IMR-90 (cell line): ENCODE data around the gene POLRMT. TPM values are rescaled to one million over a fixed set of nuclear protein-coding genes. Genes with fewer than 3 reads are reported as not detected.

ENCODE experiments used
- ATAC-seq: fragments of 200-7000 bp; cut with Tn5 transposase; 2 replicates; pipeline ENCODE4 v1.9.1; 2020; ENCODE audit warnings: low read depth, mild to moderate bottlenecking, moderate library complexity
- BruUV-seq: library from RNA; stranded (reverse); fragments of 400-500 nt; replicated peaks from 2 replicates; lab custom pipeline; 2021; lab: Mats Ljungman, UMichigan
- CTCF ChIA-PET: fragments of 300-600 bp; formaldehyde crosslinking; extraction: SDS; loops from one replicate; lab custom pipeline; 2021; ENCODE audit warnings: antibody characterized with exemption; lab: Yijun Ruan, JAX
- POLR2A ChIA-PET: fragments of 300-600 bp; sonication (Branson Sonifier 250); formaldehyde crosslinking; loops from one replicate; lab custom pipeline; 2022; ENCODE audit warnings: antibody characterized with exemption; ENCODE audit not compliant: unreplicated experiment; lab: Charles Lee
- DNase-seq: peaks from one replicate; pipeline ENCODE4 v3.0.0; 2013
- H2AFZ ChIP-seq: replicated peaks from 2 replicates; pipeline ENCODE3; 2013; ENCODE audit warnings: low read length, mild to moderate bottlenecking; ENCODE audit not compliant: poor library complexity
- H2AK5ac ChIP-seq: 2 replicates; pipeline ENCODE4 v1.6.1; 2013; ENCODE audit warnings: low read depth, low read length, inconsistent platforms
- H2AK9ac ChIP-seq: replicated peaks from 2 replicates; pipeline ENCODE3; 2013; ENCODE audit warnings: mild to moderate bottlenecking, low read depth, low read length, moderate library complexity; ENCODE audit not compliant: poor library complexity
- H2BK120ac ChIP-seq: 2 replicates; pipeline ENCODE4 v1.6.1; 2013; ENCODE audit warnings: low read depth, low read length, inconsistent platforms
- H2BK15ac ChIP-seq: 3 replicates; pipeline ENCODE4 v1.6.1; 2013; ENCODE audit warnings: low read depth, low read length, inconsistent platforms
- H2BK20ac ChIP-seq: 2 replicates; pipeline ENCODE4 v1.6.1; 2013; ENCODE audit warnings: low read depth, mild to moderate bottlenecking, inconsistent platforms, low read length, moderate library complexity
- H2BK5ac ChIP-seq: 2 replicates; pipeline ENCODE4 v1.6.1; 2013; ENCODE audit warnings: mild to moderate bottlenecking, low read depth, low read length, inconsistent platforms; ENCODE audit not compliant: poor library complexity, severe bottlenecking
- H3K14ac ChIP-seq: replicated peaks from 2 replicates; pipeline ENCODE4 v1.6.1; 2013; ENCODE audit warnings: low read depth, low read length, inconsistent platforms
- H3K18ac ChIP-seq: 2 replicates; pipeline ENCODE4 v1.6.1; 2013; ENCODE audit warnings: low read depth, low read length, control low read depth
- H3K23ac ChIP-seq: 2 replicates; pipeline ENCODE4 v1.6.1; 2013; ENCODE audit warnings: low read depth, low read length, inconsistent platforms
- H3K27ac ChIP-seq: 2 replicates; pipeline ENCODE4 v1.5.1; 2013; ENCODE audit warnings: mild to moderate bottlenecking, control low read depth, low read length; ENCODE audit not compliant: insufficient read depth
- H3K27me3 ChIP-seq: 2 replicates; pipeline ENCODE4 v1.6.1; 2013; ENCODE audit warnings: low read length; ENCODE audit not compliant: control insufficient read depth, insufficient read depth
- H3K36me3 ChIP-seq: 2 replicates; pipeline ENCODE4 v1.6.1; 2013; ENCODE audit warnings: low read length, mixed read lengths; ENCODE audit not compliant: control insufficient read depth, insufficient read depth
- H3K4ac ChIP-seq: 2 replicates; pipeline ENCODE4 v1.6.1; 2013; ENCODE audit warnings: low read depth, low read length, inconsistent platforms
- H3K4me1 ChIP-seq: 2 replicates; pipeline ENCODE4 v1.6.1; 2013; ENCODE audit warnings: low read length, mixed read lengths; ENCODE audit not compliant: control insufficient read depth, insufficient read depth
- H3K4me2 ChIP-seq: 2 replicates; pipeline ENCODE4 v1.6.1; 2013; ENCODE audit warnings: low read depth, mild to moderate bottlenecking, control low read depth, low read length, moderate library complexity
- H3K4me3 ChIP-seq: 2 replicates; pipeline ENCODE4 v1.5.1; 2013; ENCODE audit warnings: low read depth, mild to moderate bottlenecking, control low read depth, low read length, moderate library complexity; ENCODE audit not compliant: insufficient read depth
- H3K56ac ChIP-seq: 2 replicates; pipeline ENCODE4 v1.6.1; 2013; ENCODE audit warnings: low read length, inconsistent platforms; ENCODE audit not compliant: insufficient read depth; ENCODE audit errors: extremely low read depth
- H3K79me1 ChIP-seq, 2 experiments: 2 replicates each; pipeline ENCODE4 v1.6.1; 2013; ENCODE audit warnings: low read length in 2 of 2, inconsistent platforms in 1 of 2, low read depth in 1 of 2
- H3K9ac ChIP-seq: 2 replicates; pipeline ENCODE4 v1.6.1; 2013; ENCODE audit warnings: low read depth, low read length, control low read depth
- H3K9me1 ChIP-seq: 2 replicates; pipeline ENCODE4 v1.6.1; 2013; ENCODE audit warnings: low read length, inconsistent platforms; ENCODE audit not compliant: insufficient read depth
- H3K9me3 ChIP-seq: 2 replicates; pipeline ENCODE4 v1.6.1; 2013; ENCODE audit warnings: low read length; ENCODE audit not compliant: control insufficient read depth, insufficient read depth
- H4K20me1 ChIP-seq: 2 replicates; pipeline ENCODE4 v1.6.1; 2013; ENCODE audit warnings: low read length, inconsistent platforms; ENCODE audit not compliant: insufficient read depth
- H4K5ac ChIP-seq: 2 replicates; pipeline ENCODE4 v1.6.1; 2013; ENCODE audit warnings: mild to moderate bottlenecking, low read depth, low read length, control low read depth
- H4K8ac ChIP-seq, 2 experiments: 2 replicates each; pipeline ENCODE4 v1.6.1; 2013; ENCODE audit warnings: low read depth in 2 of 2, low read length in 2 of 2, control low read depth in 1 of 2, inconsistent platforms in 1 of 2
- H4K91ac ChIP-seq: 2 replicates; pipeline ENCODE4 v1.6.1; 2013; ENCODE audit warnings: low read depth, low read length, inconsistent platforms; ENCODE audit not compliant: insufficient read depth
- BHLHE40 ChIP-seq: fragments of 150-350 bp; IDR thresholded peaks from 2 replicates; pipeline ENCODE4 v1.6.1; 2016; ENCODE audit warnings: mild to moderate bottlenecking, low read depth, low read length
- CEBPB ChIP-seq: IDR thresholded peaks from 2 replicates; pipeline ENCODE4 v1.6.1; 2012; ENCODE audit warnings: low read depth, low read length, improper control_type of control experiment
- CHD1 ChIP-seq: IDR thresholded peaks from 2 replicates; pipeline ENCODE4 v1.6.1; 2012; ENCODE audit warnings: low read depth, low read length, improper control_type of control experiment
- CTCF ChIP-seq: conservative IDR thresholded peaks from 2 replicates; pipeline ENCODE4 v1.5.1; 2012; ENCODE audit warnings: mild to moderate bottlenecking, low read depth, low read length, improper control_type of control experiment
- ELK1 ChIP-seq: fragments of 150-350 bp; IDR thresholded peaks from 2 replicates; pipeline ENCODE4 v1.6.1; 2016; ENCODE audit warnings: low read depth, mild to moderate bottlenecking, low read length, moderate library complexity, borderline replicate concordance
- FOS ChIP-seq: fragments of 150-350 bp; IDR thresholded peaks from 2 replicates; pipeline ENCODE4 v1.6.1; 2016; ENCODE audit warnings: low read depth, low read length
- MAFK ChIP-seq: IDR thresholded peaks from 2 replicates; pipeline ENCODE4 v1.6.1; 2012; ENCODE audit warnings: low read depth, low read length, improper control_type of control experiment
- MAZ ChIP-seq: IDR thresholded peaks from 2 replicates; pipeline ENCODE4 v1.6.1; 2012; ENCODE audit warnings: low read depth, mild to moderate bottlenecking, low read length, improper control_type of control experiment, moderate library complexity, borderline replicate concordance
- MXI1 ChIP-seq: IDR thresholded peaks from 2 replicates; pipeline ENCODE4 v1.6.1; 2012; ENCODE audit warnings: low read depth, mild to moderate bottlenecking, low read length, moderate library complexity, borderline replicate concordance
- NFE2L2 ChIP-seq: fragments of 150-350 bp; IDR thresholded peaks from 2 replicates; pipeline ENCODE4 v1.6.1; 2016; ENCODE audit warnings: low read depth, mild to moderate bottlenecking, low read length
- POLR2A ChIP-seq: IDR thresholded peaks from 2 replicates; pipeline ENCODE4 v1.6.1; 2012; ENCODE audit warnings: mild to moderate bottlenecking, low read depth, low read length
- RAD21 ChIP-seq: IDR thresholded peaks from 2 replicates; pipeline ENCODE4 v1.6.1; 2012; ENCODE audit warnings: low read length, improper control_type of control experiment
- RCOR1 ChIP-seq: IDR thresholded peaks from 2 replicates; pipeline ENCODE4 v1.6.1; 2012; ENCODE audit warnings: mild to moderate bottlenecking, low read length, improper control_type of control experiment; ENCODE audit not compliant: insufficient replicate concordance
- RFX5 ChIP-seq: IDR thresholded peaks from 2 replicates; pipeline ENCODE4 v1.8.0; 2012; ENCODE audit warnings: low read depth, mild to moderate bottlenecking, low read length, moderate library complexity
- SMC3 ChIP-seq: fragments of 150-350 bp; IDR thresholded peaks from 2 replicates; pipeline ENCODE4 v1.6.1; 2016; ENCODE audit warnings: low read depth, mild to moderate bottlenecking, antibody characterized with exemption, low read length, moderate library complexity
- USF2 ChIP-seq: fragments of 150-350 bp; IDR thresholded peaks from 2 replicates; pipeline ENCODE4 v1.6.1; 2017; ENCODE audit warnings: mild to moderate bottlenecking, antibody characterized with exemption, low read length, low read depth
- WGBS, 2 experiments: methylation state at CpG; one replicate each; pipeline versions ENCODE4 v1.1.5 to v1.1.7; 2013; ENCODE audit warnings: missing lambda C conversion rate in 2 of 2; ENCODE audit not compliant: insufficient read length in 1 of 2; ENCODE audit errors: extremely low coverage in 2 of 2; 5-methylcytosine and 5-hydroxymethylcytosine counted together
- dilution Hi-C: fragments of 300-500 bp; cut with HindIII; formaldehyde crosslinking; loops from one replicate; pipeline ENCODE4 v1.14.3; 2018; ENCODE audit warnings: low sequenced_read_pairs; ENCODE audit not compliant: unreplicated experiment
- in situ Hi-C: fragments of 300-500 bp; cut with MboI; formaldehyde crosslinking; loops from 3 replicates; pipeline ENCODE4 v1.14.3; 2019; ENCODE audit warnings: low sequenced_read_pairs, inconsistent platforms, mixed read lengths
- intact Hi-C: fragments of 100-400 bp; cut with micrococcal nuclease; formaldehyde crosslinking; loops from 2 replicates; pipeline ENCODE4 v1.10.0; 2022
- polyA plus RNA-seq, 3 experiments: library from polyadenylated mRNA; depleted of rRNA; stranded (reverse); fragments of >200 nt; gene quantifications; 2 replicates each; pipeline ENCODE4 v1.2.3, GENCODE V29; 2012; ENCODE audit warnings: low replicate concordance in 1 of 3
- total RNA-seq: library from RNA; depleted of rRNA; stranded (reverse); fragments of >200 nt; gene quantifications from 2 replicates; pipeline ENCODE4 v1.2.3, GENCODE V29; 2012

POLRMT gene
- total and polyA plus RNA-seq, 2 of the 4 experiments (the other 2 are of a cell fraction), result 9.9 to 29.6 TPM

- H4K91ac ChIP-seq, result peak overlapping the region; percentile 70
- H3K4ac ChIP-seq, result peak overlapping the region; percentile 91
- dilution Hi-C loops (no loop called here), intact Hi-C loops (loop anchor here (2.0 to 10.0 kb wide), 5 partner anchors 31 to 257 kb away; partner anchors contain the start of genes POLRMT and R3HDM4), in situ Hi-C loops (no loop called here)
- no peaks in the 10 kb centered on the region for H3K9me3 ChIP-seq
- peaks cover 36% of the 10 kb centered on the region for H4K20me1 ChIP-seq
- no peaks in the 10 kb centered on the region for H3K9me1 ChIP-seq
- peaks cover 2% of the 10 kb centered on the region; the same call in 1 of the 2 replicates for H3K36me3 ChIP-seq
- H2AFZ ChIP-seq, result peak overlapping the region; percentile 96
- H4K8ac ChIP-seq, result peak overlapping the region; percentile 82 to 97
- peak overlapping the region; percentile 88 for H2AK5ac ChIP-seq
- peak overlapping the region; percentile 63 for H3K4me3 ChIP-seq
- no peak overlapping the region for H2BK15ac ChIP-seq
- BruUV-seq, result no TSS peak
- DNase-seq, result no peak
- peak overlapping the region; percentile 82 for H3K18ac ChIP-seq
- H3K56ac ChIP-seq, result no peak overlapping the region
- 79% methylated on average over 10 of the region's 18 CpGs; no CpG with 5 or more reads in 1 of the 2 experiments for whole genome bisulfite sequencing, 2 experiments
- peak overlapping the region; percentile 76 for H2AK9ac ChIP-seq
- ChIA-PET POLR2A (no interaction called here), CTCF (interaction anchor here (1.0 kb wide), 1 partner anchor 9 kb away, joined by 4 read pairs; no protein-coding TSS in a partner anchor)
- peak overlapping the region; percentile 85 for H2BK5ac ChIP-seq
- peak overlapping the region; percentile 93 for H3K27ac ChIP-seq
- peak overlapping the region; percentile 83 for H3K14ac ChIP-seq
- H2BK120ac ChIP-seq, result peak overlapping the region; percentile 52; the same call in 1 of the 2 replicates
- H4K5ac ChIP-seq, result peak overlapping the region; percentile 98
- H3K4me1 ChIP-seq, result peaks cover 14% of the 10 kb centered on the region
- peak overlapping the region; percentile 91 for H3K4me2 ChIP-seq
- peak overlapping the region; percentile 18; the same call in 1 of the 2 replicates for H3K23ac ChIP-seq
- ATAC-seq, result no peak
- TF ChIP-seq MAFK, result no peak
- TF ChIP-seq SMC3, result no peak
- no peak for TF ChIP-seq MXI1
- TF ChIP-seq RAD21, result no peak
- no peak for TF ChIP-seq CTCF
- TF ChIP-seq CEBPB, result no peak
- no peak for TF ChIP-seq FOS
- no peak for TF ChIP-seq USF2
- no peak for TF ChIP-seq ELK1
- no peak for TF ChIP-seq NFE2L2
- no peak for TF ChIP-seq RCOR1
- no peak for TF ChIP-seq POLR2A
- no peak for TF ChIP-seq BHLHE40
- no peak for TF ChIP-seq RFX5
- no peak for TF ChIP-seq CHD1
- TF ChIP-seq MAZ, result no peak
- no peaks in the 10 kb centered on the region for H3K27me3 ChIP-seq
- H3K9ac ChIP-seq, result peak overlapping the region; percentile 80
- H2BK20ac ChIP-seq, result no peak overlapping the region
- H3K79me1 ChIP-seq, result peaks cover 0 to 32% of the 10 kb centered on the region in 2 experiments; a peak in 2 of 4 replicates
Measured at GRCh38 chr19:663682-664117, 30.4 kb upstream of the POLRMT start.
